Stomach smooth muscle (tissue), 2 donors: ENCODE measurements around the gene APOA1.
"Not testable (repeated sequence)": the region's sequence is repeated elsewhere in the genome, so short reads cannot be mapped to it uniquely, and the experiment has no call there.

ENCODE experiments used
- H3K27ac ChIP-seq: one replicate; pipeline ENCODE4 v1.7.0; 2013; ENCODE audit warnings: mild to moderate bottlenecking, low read length, inconsistent platforms
- H3K27me3 ChIP-seq, 2 donors: one replicate each; pipeline ENCODE4 v1.7.0; 2013; ENCODE audit warnings: low read length in 2 of 2; ENCODE audit not compliant: insufficient read depth in 2 of 2, control insufficient read depth in 1 of 2
- H3K36me3 ChIP-seq, 2 donors: one replicate each; pipeline ENCODE4 v1.7.0; 2013; ENCODE audit warnings: low read length in 2 of 2; ENCODE audit not compliant: control insufficient read depth in 2 of 2, insufficient read depth in 2 of 2
- H3K4me1 ChIP-seq: one replicate; pipeline ENCODE4 v1.7.0; 2013; ENCODE audit warnings: low read length; ENCODE audit not compliant: control insufficient read depth, insufficient read depth
- H3K4me3 ChIP-seq, 2 donors: one replicate each; pipeline ENCODE4 v1.7.0; 2013; ENCODE audit warnings: low read length in 2 of 2
- H3K9ac ChIP-seq, 2 donors: one replicate each; pipeline ENCODE4 v1.7.0; 2013; ENCODE audit warnings: low read length in 2 of 2, mild to moderate bottlenecking in 1 of 2
- H3K9me3 ChIP-seq, 2 donors: one replicate each; pipeline ENCODE4 v1.7.0; 2013; ENCODE audit warnings: low read length in 2 of 2; ENCODE audit not compliant: control insufficient read depth in 2 of 2
- donor health status: healthy.
- donor health status: Pancreatic carcinoma.

APOA1 gene

GRCh38 chr11:116813170-116813569, 24.3 kb downstream of the APOA1 start:
- H3K27ac ChIP-seq: no peak overlapping the region
- H3K9me3 ChIP-seq: no peaks in the 10 kb centered on the region
- no peaks in the 10 kb centered on the region for H3K36me3 ChIP-seq
- no peak overlapping the region for H3K9ac ChIP-seq
- no peak overlapping the region for H3K4me3 ChIP-seq
- H3K4me1 ChIP-seq: no peaks in the 10 kb centered on the region
- peaks cover 0 to 2% of the 10 kb centered on the region in 2 donors for H3K27me3 ChIP-seq

GRCh38 chr11:116812109-116812508, 25.3 kb downstream of the APOA1 start:
- Histone ChIP-seq H3K36me3 (no peaks in the 10 kb centered on the region), H3K9ac (no peak overlapping the region), H3K9me3 (no peaks in the 10 kb centered on the region), H3K27ac (no peak overlapping the region), H3K4me3 (no peak overlapping the region), H3K4me1 (no peaks in the 10 kb centered on the region), H3K27me3 (peaks cover 0 to 2% of the 10 kb centered on the region in 2 donors)

GRCh38 chr11:116811194-116811593, 26.2 kb downstream of the APOA1 start:
- H3K36me3 ChIP-seq: no peaks in the 10 kb centered on the region
- H3K27me3 ChIP-seq: peaks cover 0 to 2% of the 10 kb centered on the region in 2 donors
- H3K9ac ChIP-seq: no peak overlapping the region
- no peak overlapping the region for H3K4me3 ChIP-seq
- H3K9me3 ChIP-seq: no peaks in the 10 kb centered on the region
- H3K27ac ChIP-seq: no peak overlapping the region
- no peaks in the 10 kb centered on the region for H3K4me1 ChIP-seq

DNA sequence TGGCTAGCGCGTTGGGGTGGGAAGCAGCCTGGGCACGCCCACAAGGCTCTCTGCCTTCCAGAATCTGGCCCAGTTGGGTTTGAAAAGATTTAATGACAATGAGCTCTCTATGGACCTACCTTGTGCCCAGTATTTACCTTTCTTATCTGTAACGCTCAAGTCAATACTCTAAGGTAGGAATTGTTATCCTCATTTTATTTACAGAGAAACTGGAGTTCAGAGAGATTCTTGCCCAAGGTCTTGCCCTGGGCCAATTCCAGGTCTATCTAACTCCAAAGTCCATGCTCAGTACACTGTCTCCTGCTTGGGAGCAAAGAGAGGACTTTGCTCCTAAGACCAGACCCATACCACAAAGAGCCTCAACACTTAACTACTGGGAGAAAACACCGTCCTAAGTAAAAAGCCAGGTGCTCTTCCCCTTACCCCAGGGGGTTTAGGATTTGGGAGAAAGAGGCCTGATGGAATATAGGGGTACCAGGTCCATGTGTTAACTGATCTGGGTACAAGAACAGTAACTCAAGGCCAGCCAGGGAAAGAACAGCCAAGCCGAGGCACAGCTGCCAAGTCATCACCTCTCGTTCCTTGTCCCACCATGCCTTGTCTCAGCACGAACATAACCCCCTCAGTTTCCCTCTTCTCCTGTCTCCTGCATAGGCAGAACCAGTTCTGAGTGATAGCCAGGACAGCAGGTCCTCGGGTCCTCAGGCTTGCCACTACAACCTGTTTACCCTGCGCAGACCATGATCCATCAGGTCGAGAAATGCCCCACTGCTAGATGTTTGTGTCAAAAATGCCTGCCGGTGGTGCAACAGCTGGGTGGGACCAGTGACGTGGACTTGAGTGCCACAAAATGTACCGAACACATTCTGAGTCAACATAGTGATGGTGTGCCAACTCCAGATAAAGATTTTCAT, 28.9 kb downstream of the APOA1 start:
- no peak overlapping the region for H3K27ac ChIP-seq
- no peak overlapping the region for H3K4me3 ChIP-seq
- no peak overlapping the region for H3K9ac ChIP-seq
- H3K36me3 ChIP-seq: no peaks in the 10 kb centered on the region
- H3K9me3 ChIP-seq: no peaks in the 10 kb centered on the region
- H3K27me3 ChIP-seq: peaks cover 0 to 2% of the 10 kb centered on the region in 2 donors
- no peaks in the 10 kb centered on the region for H3K4me1 ChIP-seq

GRCh38 chr11:116807601-116808261, 29.7 kb downstream of the APOA1 start:
- no peak overlapping the region for H3K27ac ChIP-seq
- peaks cover 0 to 2% of the 10 kb centered on the region in 2 donors for H3K27me3 ChIP-seq
- H3K4me3 ChIP-seq: no peak overlapping the region
- H3K9ac ChIP-seq: no peak overlapping the region
- H3K9me3 ChIP-seq: no peaks in the 10 kb centered on the region
- H3K36me3 ChIP-seq: no peaks in the 10 kb centered on the region
- no peaks in the 10 kb centered on the region for H3K4me1 ChIP-seq

- H3K4me3 ChIP-seq: no peak overlapping the region
- H3K36me3 ChIP-seq: no peaks in the 10 kb centered on the region
- peaks cover 0 to 2% of the 10 kb centered on the region in 2 donors for H3K27me3 ChIP-seq
- H3K4me1 ChIP-seq: no peaks in the 10 kb centered on the region
- H3K9me3 ChIP-seq: no peaks in the 10 kb centered on the region
- H3K27ac ChIP-seq: no peak overlapping the region
- no peak overlapping the region for H3K9ac ChIP-seq
Measured at GRCh38 chr11:116804001-116804400, 33.4 kb downstream of the APOA1 start.

GRCh38 chr11:116801662-116802061, 35.8 kb downstream of the APOA1 start:
- H3K9ac ChIP-seq, H3K36me3 ChIP-seq, H3K27me3 ChIP-seq, H3K9me3 ChIP-seq, H3K27ac ChIP-seq, H3K4me3 ChIP-seq, H3K4me1 ChIP-seq: not testable (repeated sequence)

DNA sequence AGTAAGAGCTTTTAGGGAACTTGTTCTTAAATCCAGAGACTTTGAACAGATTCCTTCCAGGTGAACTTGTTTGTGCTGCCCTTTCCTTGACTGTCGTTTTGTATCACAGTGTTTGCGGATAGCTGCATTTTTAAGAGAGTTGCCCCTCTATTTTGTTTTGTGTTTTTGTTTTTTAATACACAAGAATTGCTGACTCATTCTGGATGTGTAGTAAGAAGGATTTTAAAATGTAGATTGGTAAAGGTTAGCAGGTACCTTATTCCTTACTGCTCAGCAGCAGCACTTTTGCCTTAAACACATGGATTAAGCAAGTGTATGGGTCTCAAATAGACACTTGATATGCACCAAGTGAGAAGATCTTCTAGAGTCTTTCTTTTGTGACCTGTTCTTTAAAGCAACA, 36.8 kb downstream of the APOA1 start:
- Histone ChIP-seq H3K9me3 (no peaks in the 10 kb centered on the region), H3K36me3 (no peaks in the 10 kb centered on the region), H3K4me1 (no peaks in the 10 kb centered on the region), H3K27me3 (no peaks in the 10 kb centered on the region), H3K4me3 (no peak overlapping the region), H3K27ac (no peak overlapping the region), H3K9ac (no peak overlapping the region)

DNA sequence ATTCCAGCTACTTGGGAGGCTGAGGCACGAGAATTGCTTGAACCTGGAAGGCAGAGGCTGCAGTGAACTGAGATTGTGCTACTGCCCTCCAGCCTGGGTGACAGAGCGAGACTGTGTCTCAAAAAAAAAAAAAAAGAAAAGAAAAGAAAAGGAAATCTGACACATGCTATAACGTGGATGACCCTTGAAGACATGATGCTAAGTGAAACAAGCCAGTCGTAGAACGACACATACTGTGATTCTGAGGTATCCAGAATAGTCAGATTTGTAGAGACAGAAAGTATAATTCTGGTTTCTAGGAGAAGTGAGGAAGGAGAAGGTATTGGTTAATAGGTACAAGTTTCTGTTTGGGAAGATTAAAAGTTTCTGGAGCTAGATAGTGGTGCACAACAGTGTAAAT, 39.1 kb downstream of the APOA1 start:
- Histone ChIP-seq H3K9me3 (no peaks in the 10 kb centered on the region), H3K27me3 (no peaks in the 10 kb centered on the region), H3K4me1 (no peaks in the 10 kb centered on the region), H3K36me3 (no peaks in the 10 kb centered on the region), H3K4me3 (no peak overlapping the region), H3K9ac (no peak overlapping the region), H3K27ac (no peak overlapping the region)

GRCh38 chr11:116797816-116798215, 39.6 kb downstream of the APOA1 start:
- Histone ChIP-seq H3K36me3 (no peaks in the 10 kb centered on the region), H3K27ac (no peak overlapping the region), H3K4me1 (no peaks in the 10 kb centered on the region), H3K4me3 (no peak overlapping the region), H3K27me3 (no peaks in the 10 kb centered on the region), H3K9me3 (no peaks in the 10 kb centered on the region), H3K9ac (no peak overlapping the region)

DNA sequence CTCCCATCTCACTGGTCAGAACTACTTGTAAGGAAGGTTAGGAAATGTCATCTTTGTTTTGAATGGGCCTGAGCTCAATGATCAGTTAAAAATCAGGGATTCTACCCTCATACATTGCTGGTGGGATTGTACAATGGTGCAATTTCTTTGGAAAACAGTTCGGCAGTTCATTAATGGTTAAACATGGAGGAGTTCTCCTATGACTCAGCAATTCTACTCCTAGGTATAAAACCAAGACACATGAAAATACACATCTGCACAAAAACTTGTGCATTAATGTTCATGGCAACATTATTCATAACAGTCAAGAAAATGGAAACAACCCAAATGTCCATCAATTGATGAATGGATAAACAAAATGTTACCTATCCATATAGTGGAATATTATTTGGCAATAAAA, 40.9 kb downstream of the APOA1 start:
- Histone ChIP-seq H3K36me3 (no peaks in the 10 kb centered on the region), H3K27ac (no peak overlapping the region), H3K9ac (no peak overlapping the region), H3K4me1 (peaks cover 4% of the 10 kb centered on the region), H3K9me3 (no peaks in the 10 kb centered on the region), H3K27me3 (no peaks in the 10 kb centered on the region), H3K4me3 (no peak overlapping the region)
